NCI-H1105 (cell line): ENCODE measurements around the gene RPL10.

Experiments
- DNase-seq: peaks from one replicate; lab custom pipeline; 2025; lab: John Stamatoyannopoulos, UW

RPL10 gene

GRCh38 chrX:154430916-154431315, 32.7 kb downstream of the RPL10 start:
- DNase-seq = no peak

DNA sequence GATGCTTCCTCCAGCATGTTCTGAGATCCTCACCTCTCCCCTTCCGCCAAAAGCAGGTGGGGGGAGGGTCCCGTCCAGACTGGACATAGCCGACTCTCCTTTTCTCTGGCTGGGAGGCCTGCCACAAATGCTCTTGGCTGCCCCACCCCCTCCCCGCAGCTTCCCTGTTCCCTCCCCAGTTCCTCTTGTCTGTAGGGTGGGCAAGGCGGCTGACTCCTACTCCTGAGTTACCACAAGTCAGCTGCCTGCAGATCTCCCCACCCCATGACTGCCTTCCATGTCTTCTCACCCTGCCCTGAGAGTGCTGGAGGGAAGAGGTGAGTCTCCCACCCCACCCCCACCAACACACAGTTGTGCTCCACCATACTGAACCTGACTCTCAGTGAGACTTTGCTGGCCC, 33.2 kb downstream of the RPL10 start:
- no peak for DNase-seq

DNA sequence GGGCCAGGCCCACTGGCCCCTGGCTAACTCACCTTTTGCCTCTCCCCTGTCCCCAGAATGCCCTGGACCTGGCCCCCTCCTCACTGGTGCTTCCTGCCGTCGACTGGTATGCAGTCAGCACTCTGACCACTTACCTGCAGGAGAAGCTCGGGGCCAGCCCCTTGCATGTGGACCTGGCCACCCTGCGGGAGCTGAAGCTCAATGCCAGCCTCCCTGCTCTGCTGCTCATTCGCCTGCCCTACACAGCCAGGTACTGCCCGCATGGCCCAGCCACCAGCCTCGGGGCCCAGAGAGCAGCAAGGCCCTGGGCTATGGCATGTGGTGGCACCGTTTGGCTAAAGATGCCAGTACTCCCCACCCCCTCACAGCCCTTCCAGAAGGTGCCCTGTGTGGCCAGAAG, 34.0 kb downstream of the RPL10 start:
- no peak for DNase-seq

- DNase-seq = no peak
These were observed 35.4 kb downstream of the RPL10 start for GRCh38 chrX:154433605-154434004.

GRCh38 chrX:154434394-154435168, 36.4 kb downstream of the RPL10 start:
- no peak for DNase-seq

- no peak for DNase-seq
These were observed 37.1 kb downstream of the RPL10 start for GRCh38 chrX:154435171-154435733.

- DNase-seq = peak; percentile 57
These were observed 38.3 kb downstream of the RPL10 start for GRCh38 chrX:154436374-154436982.

DNA sequence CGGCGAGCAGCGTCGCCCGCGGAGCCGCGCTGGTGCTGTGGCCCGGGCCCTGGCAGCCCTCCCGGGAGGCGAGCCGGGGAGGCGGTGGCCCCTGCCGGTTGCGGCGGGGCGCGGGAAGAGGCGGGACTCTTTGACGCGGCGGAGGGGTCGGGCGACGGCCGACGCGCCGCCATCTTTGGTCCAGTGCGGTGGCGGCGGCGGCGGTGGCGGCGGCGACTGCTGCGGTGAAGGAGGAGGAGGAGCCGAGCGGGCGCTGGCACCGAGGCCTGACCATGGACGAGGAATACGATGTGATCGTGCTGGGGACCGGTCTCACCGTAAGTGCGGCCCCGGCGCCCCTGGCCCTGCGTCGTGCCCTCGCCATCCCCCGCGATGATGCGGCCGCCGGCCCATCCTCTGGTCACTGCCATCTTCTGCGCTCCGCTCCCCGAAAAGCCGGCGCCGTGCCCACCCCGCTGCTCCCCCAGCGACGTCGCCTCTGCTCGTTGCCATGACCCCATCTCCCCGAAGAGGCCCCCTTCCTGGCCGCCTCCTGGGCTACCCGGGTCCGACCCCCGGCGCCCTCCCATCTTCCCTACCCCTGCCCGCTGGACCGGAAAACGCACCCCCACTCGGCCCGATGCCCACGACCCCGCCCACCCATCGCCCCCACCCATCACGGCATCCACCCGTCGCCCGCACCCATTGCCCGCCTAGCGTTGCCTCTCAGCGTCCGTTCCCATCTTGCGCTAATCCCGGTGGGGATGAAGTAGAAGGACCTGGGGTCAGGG, 39.0 kb downstream of the RPL10 start, which contains the start of gene GDI1:
TSS of gene GDI1 (plus strand) at position 172 of the 770 bp plus-strand sequence. CDS start at position 273, 101 bp downstream.
- DNase-seq = peak; percentile 54

DNA sequence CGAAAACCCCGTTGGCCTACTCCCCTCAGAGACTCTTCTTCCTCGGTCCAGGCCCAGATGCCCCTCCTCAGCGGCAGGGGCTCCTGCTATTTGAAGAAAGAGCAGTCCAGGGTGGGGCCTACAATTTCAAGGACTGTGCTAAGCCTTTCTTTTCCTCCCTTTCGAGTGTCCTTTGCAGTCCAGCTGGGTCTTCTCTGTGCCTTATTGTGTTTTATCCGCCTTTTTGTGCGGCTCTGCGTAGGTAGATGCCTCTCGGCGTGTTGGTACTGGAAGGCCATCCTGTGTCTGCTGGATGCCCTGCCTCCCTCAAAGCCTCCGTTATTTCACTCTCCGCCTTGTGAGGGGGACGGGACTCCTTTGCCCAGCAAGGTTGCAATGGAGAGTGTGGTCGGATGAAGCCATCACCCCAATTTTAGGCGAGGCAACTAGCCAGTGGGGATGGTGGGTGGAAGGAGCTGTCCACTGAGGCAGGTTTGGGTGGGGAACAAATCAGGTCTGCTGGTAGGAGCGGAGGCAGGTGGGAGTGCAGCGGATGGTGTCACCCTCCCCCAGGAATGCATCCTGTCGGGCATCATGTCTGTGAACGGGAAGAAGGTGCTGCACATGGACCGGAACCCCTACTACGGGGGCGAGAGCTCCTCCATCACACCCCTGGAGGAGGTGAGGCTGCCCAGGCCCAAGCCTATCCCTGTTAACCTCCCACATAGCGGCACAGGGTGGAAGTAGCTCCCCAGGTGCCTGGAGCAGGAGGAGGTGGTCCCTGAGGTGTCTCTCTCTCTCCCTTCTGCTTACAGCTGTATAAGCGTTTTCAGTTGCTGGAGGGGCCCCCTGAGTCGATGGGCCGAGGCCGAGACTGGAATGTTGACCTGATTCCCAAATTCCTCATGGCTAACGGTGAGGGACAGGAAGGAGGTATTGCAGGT, 40.1 kb downstream of the RPL10 start:
- DNase-seq = no peak

DNA sequence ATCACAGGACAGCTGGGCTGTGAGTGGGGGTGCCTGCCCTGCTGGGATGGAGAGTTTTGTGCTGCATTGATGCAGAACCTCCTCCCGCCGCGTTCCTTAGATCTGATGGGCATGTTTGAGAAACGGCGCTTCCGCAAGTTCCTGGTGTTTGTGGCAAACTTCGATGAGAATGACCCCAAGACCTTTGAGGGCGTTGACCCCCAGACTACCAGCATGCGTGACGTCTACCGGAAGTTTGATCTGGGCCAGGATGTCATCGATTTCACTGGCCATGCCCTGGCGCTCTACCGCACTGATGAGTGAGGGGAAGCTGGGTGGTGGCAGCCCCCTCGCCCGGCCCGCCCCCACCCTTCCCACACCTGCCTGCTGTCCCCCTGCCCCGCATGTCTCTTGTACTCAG, 41.7 kb downstream of the RPL10 start:
- DNase-seq = no peak

DNA sequence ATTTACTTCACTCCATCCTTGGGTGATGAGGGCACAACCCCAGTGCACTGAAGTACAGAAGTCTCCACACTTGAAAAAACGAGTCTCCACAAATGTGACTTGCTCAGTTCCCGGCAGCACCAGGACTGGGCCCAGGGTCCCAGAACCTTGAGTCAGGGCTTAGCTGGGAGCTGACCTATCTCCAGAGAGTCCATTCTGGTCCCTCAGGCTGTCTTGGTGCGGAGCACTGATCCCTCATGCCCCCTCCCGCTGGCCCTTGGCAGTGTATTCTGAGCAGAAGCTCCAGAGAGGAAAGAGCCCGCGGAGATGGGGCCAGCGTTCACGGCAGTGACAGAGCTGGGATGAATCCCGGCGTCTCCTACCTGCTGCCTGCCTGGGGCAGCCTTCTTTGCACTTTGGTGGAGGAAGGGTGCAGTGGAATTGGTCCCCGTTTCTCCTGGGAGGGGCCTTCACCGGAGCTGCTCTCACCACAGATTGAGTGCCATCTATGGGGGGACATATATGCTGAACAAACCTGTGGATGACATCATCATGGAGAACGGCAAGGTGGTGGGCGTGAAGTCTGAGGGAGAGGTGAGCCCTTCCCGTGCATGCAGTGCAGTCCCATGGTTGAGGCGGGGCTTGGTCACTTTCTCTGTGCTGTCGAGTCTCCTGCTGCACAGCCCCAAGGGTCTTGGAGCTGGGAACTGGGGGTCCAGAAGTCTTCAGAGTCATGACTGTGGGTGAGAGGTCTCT, 42.6 kb downstream of the RPL10 start:
- no peak for DNase-seq

- no peak for DNase-seq
These were observed 43.4 kb downstream of the RPL10 start for GRCh38 chrX:154441564-154441963.

DNA sequence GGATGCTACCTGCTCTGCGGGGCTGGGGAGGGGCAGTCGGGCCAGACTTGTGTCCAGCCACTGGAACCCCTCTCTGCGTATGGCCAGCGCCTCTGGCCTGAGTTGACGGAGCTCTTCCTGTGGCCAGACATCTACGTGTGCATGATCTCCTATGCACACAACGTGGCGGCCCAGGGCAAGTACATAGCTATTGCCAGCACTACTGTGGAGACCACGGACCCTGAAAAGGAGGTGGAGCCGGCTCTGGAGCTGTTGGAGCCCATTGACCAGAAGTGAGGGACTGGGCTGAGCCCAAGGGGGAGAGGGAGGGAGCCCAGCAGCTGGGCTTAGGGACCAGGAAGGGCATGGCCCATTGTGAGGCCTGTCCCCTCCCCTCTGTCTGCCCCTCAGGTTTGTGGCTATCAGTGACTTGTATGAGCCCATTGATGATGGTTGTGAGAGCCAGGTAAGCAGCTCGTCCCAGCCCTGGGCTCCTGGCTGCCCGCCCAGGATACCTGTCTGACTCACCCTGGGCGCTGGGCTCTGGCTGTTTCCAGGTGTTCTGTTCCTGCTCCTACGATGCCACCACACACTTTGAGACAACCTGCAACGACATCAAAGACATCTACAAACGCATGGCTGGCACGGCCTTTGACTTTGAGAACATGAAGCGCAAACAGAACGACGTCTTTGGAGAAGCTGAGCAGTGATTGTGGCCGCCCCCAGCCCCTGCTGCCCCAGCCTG, 44.0 kb downstream of the RPL10 start:
- no peak for DNase-seq

DNA sequence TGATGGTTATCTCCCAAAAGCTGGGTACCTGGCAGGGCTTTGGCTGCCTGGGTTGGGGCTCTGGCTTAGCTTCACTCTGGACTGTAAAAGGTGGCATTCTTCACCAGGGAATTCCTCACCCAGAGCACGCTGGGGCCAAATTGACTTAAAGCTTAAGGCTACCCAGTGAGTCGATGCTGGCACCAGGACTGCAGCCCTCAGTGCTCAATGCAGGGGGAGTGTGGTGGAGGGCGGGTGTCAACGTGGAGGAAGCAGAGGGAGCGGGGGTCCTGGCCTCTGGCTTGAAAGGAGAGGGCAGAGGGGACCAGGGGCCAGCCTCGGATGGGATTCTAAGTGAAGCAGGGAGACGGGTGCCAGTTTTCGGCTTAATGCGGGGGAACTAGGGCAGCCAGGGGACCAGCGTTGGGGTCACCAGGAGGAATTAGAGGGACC, 45.3 kb downstream of the RPL10 start:
- peak; percentile 11 for DNase-seq

DNA sequence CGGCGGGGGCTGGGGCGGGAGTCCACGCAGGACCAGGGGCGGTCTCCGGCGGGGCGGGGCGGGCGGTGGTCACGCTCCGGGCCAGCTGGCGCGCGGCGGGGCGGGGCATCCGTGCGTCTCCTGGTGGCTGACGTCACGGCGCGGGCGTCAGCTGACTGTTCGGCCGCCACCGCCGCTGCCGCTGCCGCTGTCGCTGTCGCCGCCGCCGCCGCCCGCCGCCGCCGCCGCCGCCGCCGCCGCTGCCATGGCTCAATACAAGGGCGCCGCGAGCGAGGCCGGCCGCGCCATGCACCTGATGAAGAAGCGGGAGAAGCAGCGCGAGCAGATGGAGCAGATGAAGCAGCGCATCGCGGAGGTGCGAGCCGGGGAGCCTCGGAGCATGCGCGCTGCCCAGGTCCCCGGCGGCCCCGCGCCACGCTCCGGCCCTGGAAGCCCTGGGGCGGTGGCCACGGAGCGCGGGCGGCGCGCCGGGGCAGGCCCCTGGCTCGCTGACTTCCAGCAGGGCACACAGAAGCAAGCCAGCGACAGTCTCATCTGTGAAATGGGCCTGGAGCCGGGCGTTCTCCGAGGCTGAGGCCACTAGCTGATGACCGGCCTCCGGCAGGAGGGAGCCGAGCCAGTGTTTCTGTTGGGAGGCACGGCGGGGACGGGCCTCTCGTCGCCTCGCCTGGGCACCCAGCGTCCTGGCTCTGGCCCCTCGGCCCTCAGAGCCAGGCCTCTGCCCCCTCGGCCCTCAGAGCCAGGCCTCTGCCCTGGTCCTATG, 46.0 kb downstream of the RPL10 start, which contains the start of gene FAM50A:
TSS of gene FAM50A (plus strand) at position 150 of the 763 bp plus-strand sequence. CDS start at position 245, 95 bp downstream.
- peak; percentile 81 for DNase-seq

DNA sequence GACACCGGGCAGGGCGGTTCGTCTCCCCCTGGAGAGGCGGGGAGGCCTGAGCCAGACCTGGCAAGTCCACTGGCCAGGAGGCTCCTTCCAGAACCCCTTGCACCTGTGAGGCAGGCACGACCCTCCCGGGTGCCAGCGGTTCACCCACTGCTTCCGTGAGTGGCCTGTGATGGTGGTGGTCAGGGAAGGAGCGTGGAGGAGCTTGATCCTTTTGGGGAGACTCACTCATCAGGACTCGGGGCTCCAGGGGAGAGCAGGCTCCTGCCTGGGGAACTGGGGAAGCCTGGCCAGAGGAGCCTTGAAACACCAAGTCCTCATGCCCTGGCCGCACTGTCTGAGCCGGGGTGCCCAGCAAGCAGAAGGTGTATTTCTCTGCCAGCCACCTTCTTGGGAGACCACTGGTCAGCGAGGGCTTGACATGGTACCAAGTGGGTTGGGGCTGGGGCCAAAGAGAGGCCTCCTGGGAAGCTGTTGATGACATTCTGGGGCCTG, 46.6 kb downstream of the RPL10 start:
- no peak for DNase-seq

GRCh38 chrX:154445776-154446175, 47.6 kb downstream of the RPL10 start:
- DNase-seq = no peak

DNA sequence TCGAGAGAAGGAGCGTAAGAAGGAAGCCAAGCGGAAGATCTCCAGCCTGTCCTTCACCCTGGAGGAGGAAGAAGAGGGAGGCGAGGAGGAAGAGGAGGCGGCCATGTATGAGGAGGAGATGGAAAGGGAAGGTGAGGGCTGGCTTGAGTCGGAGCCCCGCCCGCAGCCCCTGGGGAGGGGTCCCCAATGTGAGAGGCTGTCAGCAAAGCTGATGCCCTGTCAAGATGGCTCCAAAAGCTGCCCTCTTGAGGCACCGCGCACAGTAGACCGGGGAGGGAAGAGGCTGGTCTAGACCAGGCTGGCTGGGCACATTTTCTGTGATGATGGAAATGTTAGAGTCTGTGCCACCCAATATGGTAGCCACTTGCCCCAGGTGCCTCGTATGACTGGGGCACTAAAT, 48.3 kb downstream of the RPL10 start:
- no peak for DNase-seq

DNA sequence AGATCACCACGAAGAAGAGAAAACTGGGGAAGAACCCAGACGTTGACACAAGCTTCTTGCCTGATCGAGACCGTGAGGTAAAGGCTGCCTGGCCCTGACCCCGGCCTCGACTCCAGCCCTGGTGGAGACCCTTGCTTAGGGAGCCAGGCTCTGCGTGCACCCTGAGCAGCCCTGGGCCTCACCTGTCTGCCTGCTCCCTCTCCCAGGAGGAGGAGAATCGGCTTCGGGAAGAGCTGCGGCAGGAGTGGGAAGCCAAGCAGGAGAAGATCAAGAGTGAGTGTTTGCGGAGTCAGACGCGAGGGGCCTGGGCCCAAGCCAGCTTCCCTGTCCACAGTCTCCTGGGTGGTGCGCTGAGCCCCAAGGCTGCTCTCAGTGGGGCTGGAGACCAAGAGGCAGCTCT, 50.3 kb downstream of the RPL10 start:
- DNase-seq = no peak
